GM12864 (cell line): ENCODE measurements around the gene CEACAM7.

Source experiments
- DNase-seq: peaks from one replicate; pipeline ENCODE4 v3.0.0-alpha.2; 2011; ENCODE audit warnings: low read depth
- H3K4me3 ChIP-seq: 2 replicates; pipeline ENCODE4 v1.5.1; 2011; ENCODE audit warnings: mild to moderate bottlenecking, low read depth, low read length, control low read depth
- CTCF ChIP-seq: IDR thresholded peaks from 2 replicates; pipeline ENCODE4 v1.5.1; 2011; ENCODE audit warnings: low read depth, mild to moderate bottlenecking, moderate library complexity, low read length, control low read depth, inconsistent platforms; ENCODE audit errors: missing control alignments

Gene CEACAM7

DNA sequence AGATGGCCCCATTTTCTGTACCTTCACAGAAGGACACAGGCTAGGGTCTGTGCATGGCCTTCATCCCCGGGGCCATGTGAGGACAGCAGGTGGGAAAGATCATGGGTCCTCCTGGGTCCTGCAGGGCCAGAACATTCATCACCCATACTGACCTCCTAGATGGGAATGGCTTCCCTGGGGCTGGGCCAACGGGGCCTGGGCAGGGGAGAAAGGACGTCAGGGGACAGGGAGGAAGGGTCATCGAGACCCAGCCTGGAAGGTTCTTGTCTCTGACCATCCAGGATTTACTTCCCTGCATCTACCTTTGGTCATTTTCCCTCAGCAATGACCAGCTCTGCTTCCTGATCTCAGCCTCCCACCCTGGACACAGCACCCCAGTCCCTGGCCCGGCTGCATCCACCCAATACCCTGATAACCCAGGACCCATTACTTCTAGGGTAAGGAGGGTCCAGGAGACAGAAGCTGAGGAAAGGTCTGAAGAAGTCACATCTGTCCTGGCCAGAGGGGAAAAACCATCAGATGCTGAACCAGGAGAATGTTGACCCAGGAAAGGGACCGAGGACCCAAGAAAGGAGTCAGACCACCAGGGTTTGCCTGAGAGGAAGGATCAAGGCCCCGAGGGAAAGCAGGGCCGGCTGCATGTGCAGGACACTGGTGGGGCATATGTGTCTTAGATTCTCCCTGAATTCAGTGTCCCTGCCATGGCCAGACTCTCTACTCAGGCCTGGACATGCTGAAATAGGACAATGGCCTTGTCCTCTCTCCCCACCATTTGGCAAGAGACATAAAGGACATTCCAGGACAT lies 7.0 kb upstream of the CEACAM7 start:
- H3K4me3 ChIP-seq = no peak overlapping the region
- no peak for TF ChIP-seq CTCF
- DNase-seq = no peak

DNA sequence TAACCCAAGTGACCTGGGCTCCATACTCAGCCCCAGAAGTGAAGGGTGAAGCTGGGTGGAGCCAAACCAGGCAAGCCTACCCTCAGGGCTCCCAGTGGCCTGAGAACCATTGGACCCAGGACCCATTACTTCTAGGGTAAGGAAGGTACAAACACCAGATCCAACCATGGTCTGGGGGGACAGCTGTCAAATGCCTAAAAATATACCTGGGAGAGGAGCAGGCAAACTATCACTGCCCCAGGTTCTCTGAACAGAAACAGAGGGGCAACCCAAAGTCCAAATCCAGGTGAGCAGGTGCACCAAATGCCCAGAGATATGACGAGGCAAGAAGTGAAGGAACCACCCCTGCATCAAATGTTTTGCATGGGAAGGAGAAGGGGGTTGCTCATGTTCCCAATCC lies 6.1 kb upstream of the CEACAM7 start:
- TF ChIP-seq CTCF = no peak
- no peak for DNase-seq
- H3K4me3 ChIP-seq = no peak overlapping the region

GRCh38 chr19:41691268-41691970 lies 3.3 kb upstream of the CEACAM7 start:
- TF ChIP-seq CTCF = peak; percentile 82
- no peak for DNase-seq
- no peak overlapping the region for H3K4me3 ChIP-seq

DNA sequence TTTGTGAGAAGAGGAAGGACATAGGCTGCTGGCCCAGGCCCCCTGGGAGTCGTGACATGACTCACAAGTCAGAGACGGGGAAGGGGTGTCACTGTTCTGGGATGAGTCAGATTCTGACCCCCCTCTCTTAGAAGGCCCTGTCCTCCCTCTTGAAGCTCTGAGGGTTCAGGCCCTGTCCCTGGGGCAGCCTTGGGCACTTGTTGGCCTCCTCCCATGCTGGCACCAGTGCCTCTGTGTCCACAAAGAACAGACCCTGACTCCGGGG lies 2.7 kb upstream of the CEACAM7 start:
- no peak for TF ChIP-seq CTCF
- no peak for DNase-seq
- H3K4me3 ChIP-seq = no peak overlapping the region

DNA sequence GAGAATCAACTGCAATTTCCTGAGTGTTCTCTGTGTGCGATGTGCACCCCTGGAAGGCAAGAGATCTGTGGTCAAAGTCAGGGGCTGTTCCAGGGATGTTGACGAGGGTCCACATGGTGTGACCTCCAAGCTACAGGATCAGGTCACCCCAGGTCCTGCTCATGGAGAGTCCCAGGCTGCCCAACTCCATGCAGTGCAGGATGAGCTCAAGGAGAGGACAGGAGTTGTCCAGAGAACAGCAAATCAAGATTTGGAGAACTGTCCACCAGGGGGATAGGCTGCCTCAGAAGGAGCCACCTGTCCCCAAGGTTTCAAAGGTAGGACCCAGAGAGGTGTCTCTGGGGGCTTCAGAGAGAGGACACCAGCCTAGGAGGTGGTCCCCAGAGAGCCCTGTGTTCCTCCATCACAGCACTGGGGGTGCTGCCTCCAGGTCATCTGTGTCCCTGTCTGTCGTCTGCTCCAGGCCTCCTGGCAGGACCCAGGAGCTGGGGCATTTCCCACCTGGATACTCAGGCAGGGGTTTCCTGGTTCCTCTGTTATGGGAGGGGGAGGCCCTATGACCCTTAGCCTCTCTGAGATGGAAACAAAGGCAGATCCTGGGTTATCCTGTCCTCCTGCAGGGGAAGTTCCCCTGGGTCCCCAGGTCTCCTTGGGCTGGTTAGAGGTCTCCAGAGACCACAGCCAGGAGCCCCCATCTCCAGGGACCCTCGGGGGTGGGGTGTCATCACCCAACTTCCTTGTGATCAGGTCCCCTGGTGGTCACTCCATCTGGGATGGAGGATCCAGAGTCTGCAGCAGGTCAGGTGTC lies 2.1 kb upstream of the CEACAM7 start:
- DNase-seq = no peak
- H3K4me3 ChIP-seq = no peak overlapping the region
- TF ChIP-seq CTCF = no peak

GRCh38 chr19:41688687-41689086 lies 617 bp upstream of the CEACAM7 start:
- no peak for DNase-seq
- H3K4me3 ChIP-seq = no peak overlapping the region
- no peak for TF ChIP-seq CTCF

DNA sequence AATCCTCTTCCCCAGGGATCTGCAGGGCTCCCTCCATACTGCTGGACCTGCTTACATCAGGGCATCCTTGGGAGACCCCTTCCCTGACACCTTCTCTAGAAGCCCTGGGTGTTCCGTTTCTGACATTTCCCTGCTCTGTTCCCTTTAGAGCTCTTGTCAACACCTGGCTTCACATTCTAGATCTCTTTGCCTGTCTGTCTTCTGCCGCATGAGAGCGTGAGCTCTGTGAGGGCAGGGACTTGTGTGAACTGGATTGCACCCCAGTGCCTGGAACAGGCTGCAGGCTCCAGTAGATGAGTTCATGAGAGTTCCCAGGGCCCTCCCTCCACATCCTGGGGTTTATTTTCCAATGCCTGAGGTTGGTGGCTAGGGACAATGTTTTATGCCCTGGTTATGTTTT lies 651 bp downstream of the CEACAM7 start:
- H3K4me3 ChIP-seq = no peak overlapping the region

More for the DNA sequence above, 651 bp downstream of the CEACAM7 start:
- TF ChIP-seq CTCF = no peak
- DNase-seq = no peak
